Tibial nerve (tissue), 4 donors: ENCODE measurements around the gene IRF4. TPM values are rescaled to one million over a fixed set of nuclear protein-coding genes. Genes with fewer than 3 reads are reported as not detected.
"Not testable (repeated sequence)": the region's sequence is repeated elsewhere in the genome, so short reads cannot be mapped to it uniquely, and the experiment has no call there.

Experiments
- DNase-seq, 2 donors: peaks; one replicate each; pipeline ENCODE4 v3.0.0-alpha.2; 2019; ENCODE audit warnings: low spot score in 2 of 2
- H3K27ac ChIP-seq, 4 donors: fragments of 200-600 bp; sonication (generic) in 3 of 4; one replicate each; pipeline ENCODE4 v1.5.1; 2017 to 2019; ENCODE audit warnings: mild to moderate bottlenecking in 1 of 4
- H3K27me3 ChIP-seq, 2 donors: fragments of 200-600 bp; sonication (generic) in 1 of 2; one replicate each; pipeline versions ENCODE4 v1.5.1 to v1.6.0; 2017 to 2019
- H3K36me3 ChIP-seq, 3 donors: fragments of 200-600 bp; sonication (generic); one replicate each; pipeline ENCODE4 v1.5.1; 2018 to 2019
- H3K4me1 ChIP-seq, 4 donors: fragments of 200-600 bp; sonication (generic) in 3 of 4; one replicate each; pipeline ENCODE4 v1.5.1; 2017 to 2019
- H3K4me3 ChIP-seq, 4 donors: fragments of 200-600 bp; sonication (generic) in 3 of 4; one replicate each; pipeline ENCODE4 v1.5.1; 2017 to 2019; ENCODE audit warnings: mild to moderate bottlenecking in 1 of 4, moderate library complexity in 1 of 4
- H3K9me3 ChIP-seq, 4 donors: fragments of 200-600 bp; sonication (generic) in 3 of 4; one replicate each; pipeline ENCODE4 v1.5.1; 2017 to 2019
- CTCF ChIP-seq, 5 experiments: fragments of 200-600 bp in 3 of 5; fragments of 450-650 bp in 2 of 5; sonication (generic) in 3 of 5; IDR thresholded peaks; one replicate each; pipeline ENCODE4 v1.5.1; 2016 to 2019; ENCODE audit warnings: antibody characterized with exemption in 5 of 5, mild to moderate bottlenecking in 3 of 5, moderate library complexity in 2 of 5
- EP300 ChIP-seq, 2 donors: sonication (generic); formaldehyde crosslinking; IDR thresholded peaks; one replicate each; pipeline ENCODE4 v1.6.1; 2017; ENCODE audit warnings: antibody characterized with exemption in 2 of 2, mild to moderate bottlenecking in 1 of 2
- POLR2A ChIP-seq, 2 donors: fragments of 450-650 bp; IDR thresholded peaks; one replicate each; pipeline ENCODE4 v1.6.1; 2017; ENCODE audit warnings: antibody characterized with exemption in 2 of 2, mild to moderate bottlenecking in 2 of 2, moderate library complexity in 2 of 2
- WGBS, 2 donors: methylation state at CpG; one replicate each; pipeline ENCODE4 v1.1.5; 2018; 5-methylcytosine and 5-hydroxymethylcytosine counted together
- total RNA-seq, 4 donors: library from RNA; depleted of rRNA; stranded (reverse); fragments of >200 nt; gene quantifications; one replicate each; pipeline ENCODE4 v1.1.0, GENCODE V29; 2016

Gene IRF4
- total RNA-seq, 4 donors from 2014 or later, result 0.22 to 6.9 (median 2.3) TPM

GRCh38 chr6:376827-377640 is 14.5 kb upstream of the IRF4 start:
- no peak for DNase-seq
- 73 to 79% methylated on average over 10 of the region's 10 CpGs for WGBS, 2 donors

GRCh38 chr6:377641-378020 is 13.9 kb upstream of the IRF4 start:
- 83 to 85% methylated on average over 13 of the region's 13 CpGs for WGBS, 2 donors
- not testable (repeated sequence) for H3K4me1 ChIP-seq, H3K27ac ChIP-seq, H3K4me3 ChIP-seq, H3K36me3 ChIP-seq, DNase-seq
- Histone ChIP-seq H3K9me3 (peaks cover 0 to 11% (median 0%) of the 10 kb centered on the region in 4 donors), H3K27me3 (peaks cover 0 to 39% of the 10 kb centered on the region in 2 donors)

More at GRCh38 chr6:376827-377640, 14.5 kb upstream of the IRF4 start:
- TF ChIP-seq EP300 (IDR thresholded peaks at IDR 0.05), result no peak
- Histone ChIP-seq H3K27me3 (peaks cover 0 to 43% of the 10 kb centered on the region in 2 donors), H3K4me3 (no peak overlapping the region), H3K9me3 (peaks cover 0 to 11% (median 0%) of the 10 kb centered on the region in 4 donors), H3K36me3 (no peaks in the 10 kb centered on the region), H3K27ac (no peak overlapping the region), H3K4me1 (no peaks in the 10 kb centered on the region)

- TF ChIP-seq POLR2A (IDR thresholded peaks at IDR 0.05), result no peak
- TF ChIP-seq EP300 (IDR thresholded peaks at IDR 0.05), result no peak
- TF ChIP-seq CTCF (IDR thresholded peaks at IDR 0.05), result no peak
- 85% methylated on average over 24 of the region's 24 CpGs for WGBS, 2 donors
Measured at GRCh38 chr6:378090-378957, 13.2 kb upstream of the IRF4 start.

GRCh38 chr6:378958-379409 is 12.6 kb upstream of the IRF4 start:
- DNase-seq, result no peak
- TF ChIP-seq CTCF (IDR thresholded peaks at IDR 0.05), result no peak
- no peak for TF ChIP-seq POLR2A (IDR thresholded peaks at IDR 0.05)
- no peak for TF ChIP-seq EP300 (IDR thresholded peaks at IDR 0.05)
- H3K4me3 ChIP-seq, result no peak overlapping the region
- peaks cover 0 to 11% (median 0%) of the 10 kb centered on the region in 4 donors for H3K9me3 ChIP-seq
- WGBS, 2 donors, result 77 to 80% methylated on average over 11 of the region's 11 CpGs
- H3K27me3 ChIP-seq, result peaks cover 0 to 43% of the 10 kb centered on the region in 2 donors
- H3K4me1 ChIP-seq, result no peaks in the 10 kb centered on the region
- H3K27ac ChIP-seq, result no peak overlapping the region
- no peaks in the 10 kb centered on the region for H3K36me3 ChIP-seq

More at GRCh38 chr6:378090-378957, 13.2 kb upstream of the IRF4 start:
- DNase-seq, result no peak
- Histone ChIP-seq H3K36me3 (no peaks in the 10 kb centered on the region), H3K4me3 (no peak overlapping the region), H3K4me1 (no peaks in the 10 kb centered on the region), H3K27me3 (peaks cover 0 to 39% of the 10 kb centered on the region in 2 donors), H3K27ac (no peak overlapping the region), H3K9me3 (peaks cover 0 to 11% (median 0%) of the 10 kb centered on the region in 4 donors)

GRCh38 chr6:379410-380181 is 12.0 kb upstream of the IRF4 start:
- WGBS, 2 donors, result 77 to 81% methylated on average over 28 of the region's 28 CpGs
- H3K27ac ChIP-seq, result no peak overlapping the region
- no peak for DNase-seq
- peaks cover 0 to 11% (median 0%) of the 10 kb centered on the region in 4 donors for H3K9me3 ChIP-seq
- peaks cover 0 to 48% of the 10 kb centered on the region in 2 donors for H3K27me3 ChIP-seq
- no peaks in the 10 kb centered on the region for H3K36me3 ChIP-seq
- TF ChIP-seq CTCF (IDR thresholded peaks at IDR 0.05) (no peak), POLR2A (IDR thresholded peaks at IDR 0.05) (no peak), EP300 (IDR thresholded peaks at IDR 0.05) (no peak)
- no peaks in the 10 kb centered on the region for H3K4me1 ChIP-seq
- H3K4me3 ChIP-seq, result no peak overlapping the region
